MV-4-11 (cell line): ENCODE results near the gene PKN3.

Experiments used
- DNase-seq: peaks from one replicate; lab custom pipeline; 2025; lab: John Stamatoyannopoulos, UW

PKN3 gene

GRCh38 chr9:128702445-128702948, at the start of gene PKN3:
TSS of gene PKN3 (plus strand) at chr9:128702503. CDS start at chr9:128702916, 413 bp downstream.
- DNase-seq = peak; percentile 72

GRCh38 chr9:128653908-128654307, 48.4 kb upstream of the PKN3 start:
- DNase-seq = no peak

- DNase-seq = no peak
These were observed 47.8 kb upstream of the PKN3 start for GRCh38 chr9:128654481-128654880.

- DNase-seq = peak; percentile 87
These were observed 45.6 kb upstream of the PKN3 start, which contains the start of gene DYNC2I2 for GRCh38 chr9:128656416-128657343. TSS of gene DYNC2I2 (minus strand) at chr9:128656847. CDS start at chr9:128656726, 121 bp downstream.

GRCh38 chr9:128657344-128657704, 45.0 kb upstream of the PKN3 start:
- DNase-seq = no peak

GRCh38 chr9:128657796-128658195, 44.5 kb upstream of the PKN3 start:
- DNase-seq = no peak

GRCh38 chr9:128666481-128666941, 35.8 kb upstream of the PKN3 start:
- DNase-seq = peak; percentile 55

- no peak for DNase-seq
These were observed 32.5 kb upstream of the PKN3 start for GRCh38 chr9:128669786-128670185.

GRCh38 chr9:128675382-128675781, 26.9 kb upstream of the PKN3 start:
- DNase-seq = no peak

GRCh38 chr9:128677794-128678193, 24.5 kb upstream of the PKN3 start:
- DNase-seq = peak; percentile 61

GRCh38 chr9:128683340-128684064, 18.8 kb upstream of the PKN3 start:
- DNase-seq = peak; percentile 29

GRCh38 chr9:128684065-128684324, 18.3 kb upstream of the PKN3 start:
- no peak for DNase-seq

- DNase-seq = peak; percentile 60
These were observed 17.7 kb upstream of the PKN3 start for GRCh38 chr9:128684325-128685199.

GRCh38 chr9:128685636-128686489, 16.4 kb upstream of the PKN3 start:
- DNase-seq = peak; percentile 27

GRCh38 chr9:128687453-128687852, 14.8 kb upstream of the PKN3 start:
- DNase-seq = no peak

GRCh38 chr9:128688501-128689292, 13.6 kb upstream of the PKN3 start, which contains the start of gene SET:
TSS of gene SET (plus strand) at chr9:128689222. CDS start at chr9:128689583, 361 bp downstream.
- DNase-seq = peak; percentile 87

GRCh38 chr9:128689293-128689774, 13.0 kb upstream of the PKN3 start:
- DNase-seq = no peak

- DNase-seq = no peak
These were observed 12.3 kb upstream of the PKN3 start for GRCh38 chr9:128689820-128690683.

GRCh38 chr9:128690684-128691034, 11.6 kb upstream of the PKN3 start:
- no peak for DNase-seq
